ENCODE data around the gene PICK1.

DNA sequence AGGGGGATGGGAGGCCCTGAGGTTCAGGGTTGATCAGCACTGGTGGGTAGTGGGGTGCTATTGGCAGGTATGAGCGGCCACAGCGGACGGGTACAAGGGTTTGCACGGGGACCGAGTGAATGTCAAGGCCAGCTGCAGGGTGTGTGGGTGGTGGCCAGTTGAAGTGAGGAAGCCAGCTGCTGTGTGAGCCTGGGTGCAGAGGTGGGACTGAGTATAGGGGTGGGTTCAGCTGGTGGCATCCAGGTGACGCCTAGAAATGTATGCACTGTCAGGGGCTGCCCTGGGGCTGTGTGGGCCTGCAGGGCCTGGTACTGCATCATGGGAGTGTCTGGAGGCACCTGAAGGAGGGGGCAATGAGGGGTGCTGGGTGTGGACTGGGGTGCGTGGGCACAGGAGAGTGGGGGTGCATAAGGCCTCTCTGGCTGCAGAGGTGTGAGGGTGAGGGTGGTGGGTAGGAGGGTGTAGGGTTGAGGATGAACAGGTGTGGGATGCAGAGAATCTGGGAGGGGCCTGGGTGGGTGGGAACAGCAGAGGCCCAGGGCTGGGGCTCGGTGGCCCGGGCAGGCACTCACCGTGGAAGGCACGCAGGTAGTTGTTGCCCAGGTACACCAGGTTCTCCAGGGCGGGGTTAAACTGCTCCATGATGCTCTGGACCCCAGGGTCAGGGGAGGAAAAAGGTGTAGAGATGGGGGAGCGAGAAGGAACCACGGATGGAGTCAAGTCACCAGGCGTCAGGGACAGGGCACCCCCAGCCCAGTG lies 51.5 kb downstream of the PICK1 start:
- TF ChIP-seq EZH2 (IDR thresholded peaks at IDR 0.05; ENCODE audit: borderline replicate concordance, insufficient read depth, low read length, poor library complexity, severe bottlenecking) (no peak), TAF1 (IDR thresholded peaks at IDR 0.05; ENCODE audit: low read depth) (no peak), RAD21 (conservative IDR thresholded peaks at IDR 0.05) (no peak)
- TF ChIP-seq, protein P1, sequence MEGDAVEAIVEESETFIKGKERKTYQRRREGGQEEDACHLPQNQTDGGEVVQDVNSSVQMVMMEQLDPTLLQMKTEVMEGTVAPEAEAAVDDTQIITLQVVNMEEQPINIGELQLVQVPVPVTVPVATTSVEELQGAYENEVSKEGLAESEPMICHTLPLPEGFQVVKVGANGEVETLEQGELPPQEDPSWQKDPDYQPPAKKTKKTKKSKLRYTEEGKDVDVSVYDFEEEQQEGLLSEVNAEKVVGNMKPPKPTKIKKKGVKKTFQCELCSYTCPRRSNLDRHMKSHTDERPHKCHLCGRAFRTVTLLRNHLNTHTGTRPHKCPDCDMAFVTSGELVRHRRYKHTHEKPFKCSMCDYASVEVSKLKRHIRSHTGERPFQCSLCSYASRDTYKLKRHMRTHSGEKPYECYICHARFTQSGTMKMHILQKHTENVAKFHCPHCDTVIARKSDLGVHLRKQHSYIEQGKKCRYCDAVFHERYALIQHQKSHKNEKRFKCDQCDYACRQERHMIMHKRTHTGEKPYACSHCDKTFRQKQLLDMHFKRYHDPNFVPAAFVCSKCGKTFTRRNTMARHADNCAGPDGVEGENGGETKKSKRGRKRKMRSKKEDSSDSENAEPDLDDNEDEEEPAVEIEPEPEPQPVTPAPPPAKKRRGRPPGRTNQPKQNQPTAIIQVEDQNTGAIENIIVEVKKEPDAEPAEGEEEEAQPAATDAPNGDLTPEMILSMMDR (IDR thresholded peaks at IDR 0.05; ENCODE audit: poor library complexity, severe bottlenecking), result no peak
